GM21390 (cell line): ENCODE measurements around the gene TMEM255B.
"Not testable (repeated sequence)": the region's sequence is repeated elsewhere in the genome, so short reads cannot be mapped to it uniquely, and the experiment has no call there.

Source experiments
- ATAC-seq: cut with Tn5 transposase; IDR thresholded peaks from one replicate; pipeline ENCODE4 v1.9.1; 2021; ENCODE audit not compliant: unreplicated experiment

TMEM255B gene

GRCh38 chr13:113734099-113734825 is 24.8 kb upstream of the TMEM255B start:
- ATAC-seq, result no peak

GRCh38 chr13:113734826-113735125 is 24.2 kb upstream of the TMEM255B start:
- ATAC-seq, result no peak

- ATAC-seq, result no peak
Measured at GRCh38 chr13:113735194-113735593, 23.8 kb upstream of the TMEM255B start.

GRCh38 chr13:113735750-113736149 is 23.3 kb upstream of the TMEM255B start:
- ATAC-seq, result no peak

GRCh38 chr13:113736258-113736731 is 22.7 kb upstream of the TMEM255B start:
- ATAC-seq, result no peak

GRCh38 chr13:113737803-113738202 is 21.2 kb upstream of the TMEM255B start:
- no peak for ATAC-seq

GRCh38 chr13:113739527-113740285 is 19.3 kb upstream of the TMEM255B start:
- ATAC-seq, result no peak

GRCh38 chr13:113740286-113740556 is 18.8 kb upstream of the TMEM255B start:
- no peak for ATAC-seq

GRCh38 chr13:113740661-113741060 is 18.4 kb upstream of the TMEM255B start:
- ATAC-seq, result no peak

- ATAC-seq, result no peak
Measured at GRCh38 chr13:113741191-113741668, 17.8 kb upstream of the TMEM255B start.

GRCh38 chr13:113742000-113742441 is 17.0 kb upstream of the TMEM255B start:
- no peak for ATAC-seq

GRCh38 chr13:113742445-113743120 is 16.4 kb upstream of the TMEM255B start:
- ATAC-seq, result no peak

GRCh38 chr13:113743366-113744195 is 15.4 kb upstream of the TMEM255B start:
- no peak for ATAC-seq

- ATAC-seq, result no peak
Measured at GRCh38 chr13:113744197-113745000, 14.6 kb upstream of the TMEM255B start.

- ATAC-seq, result no peak
Measured at GRCh38 chr13:113745059-113745458, 14.0 kb upstream of the TMEM255B start.

GRCh38 chr13:113745500-113746142 is 13.4 kb upstream of the TMEM255B start:
- not testable (repeated sequence) for ATAC-seq

- no peak for ATAC-seq
Measured at GRCh38 chr13:113746143-113746525, 12.9 kb upstream of the TMEM255B start.

- ATAC-seq, result no peak
Measured at GRCh38 chr13:113746671-113747070, 12.4 kb upstream of the TMEM255B start.

- no peak for ATAC-seq
Measured at GRCh38 chr13:113747291-113747833, 11.7 kb upstream of the TMEM255B start.
